Testis (tissue), 2 donors: Measurements from ENCODE around the gene FGF6.

Source experiments
- CTCF ChIP-seq, 3 experiments: fragments of 450-650 bp in 2 of 3; fragments of 200-600 bp in 1 of 3; sonication (generic) in 1 of 3; IDR thresholded peaks; one replicate each; pipeline ENCODE4 v1.5.1; 2016 to 2019; ENCODE audit warnings: antibody characterized with exemption in 3 of 3, mild to moderate bottlenecking in 2 of 3, moderate library complexity in 1 of 3
- POLR2A ChIP-seq: fragments of 450-650 bp; IDR thresholded peaks from one replicate; pipeline ENCODE4 v1.6.1; 2017; ENCODE audit warnings: antibody characterized with exemption, mild to moderate bottlenecking, moderate library complexity

- TF ChIP-seq CTCF (IDR thresholded peaks at IDR 0.05) (no peak), POLR2A (no peak)
These were observed 52.4 kb downstream of the FGF6 start for GRCh38 chr12:4393211-4393610.
